K562 (cell line): ENCODE data around the gene SGMS1.

Source experiments
- BCL6 ChIP-seq: fragments of 250-450 bp; sonication (Bioruptor Pico); IDR thresholded peaks from 2 replicates; pipeline ENCODE4 v1.4.0; 2020
- SREBF1 ChIP-seq: fragments of 150-350 bp; IDR thresholded peaks from 2 replicates; pipeline ENCODE4 v1.6.1; 2014; ENCODE audit warnings: antibody characterized with exemption, low read depth, low read length, borderline replicate concordance
- TF ChIP-seq, protein P1 (sequence below), 3 experiments: IDR thresholded peaks in 2 of 3; conservative IDR thresholded peaks in 1 of 3; 2 replicates each; pipeline ENCODE4 v1.5.1; 2011 to 2012; ENCODE audit warnings: low read length in 3 of 3, mild to moderate bottlenecking in 3 of 3, control low read depth in 2 of 3, improper control_type of control experiment in 1 of 3, inconsistent platforms in 1 of 3, low read depth in 1 of 3, mixed read lengths in 1 of 3, moderate library complexity in 1 of 3; ENCODE audit not compliant: insufficient read depth in 2 of 3

DNA sequence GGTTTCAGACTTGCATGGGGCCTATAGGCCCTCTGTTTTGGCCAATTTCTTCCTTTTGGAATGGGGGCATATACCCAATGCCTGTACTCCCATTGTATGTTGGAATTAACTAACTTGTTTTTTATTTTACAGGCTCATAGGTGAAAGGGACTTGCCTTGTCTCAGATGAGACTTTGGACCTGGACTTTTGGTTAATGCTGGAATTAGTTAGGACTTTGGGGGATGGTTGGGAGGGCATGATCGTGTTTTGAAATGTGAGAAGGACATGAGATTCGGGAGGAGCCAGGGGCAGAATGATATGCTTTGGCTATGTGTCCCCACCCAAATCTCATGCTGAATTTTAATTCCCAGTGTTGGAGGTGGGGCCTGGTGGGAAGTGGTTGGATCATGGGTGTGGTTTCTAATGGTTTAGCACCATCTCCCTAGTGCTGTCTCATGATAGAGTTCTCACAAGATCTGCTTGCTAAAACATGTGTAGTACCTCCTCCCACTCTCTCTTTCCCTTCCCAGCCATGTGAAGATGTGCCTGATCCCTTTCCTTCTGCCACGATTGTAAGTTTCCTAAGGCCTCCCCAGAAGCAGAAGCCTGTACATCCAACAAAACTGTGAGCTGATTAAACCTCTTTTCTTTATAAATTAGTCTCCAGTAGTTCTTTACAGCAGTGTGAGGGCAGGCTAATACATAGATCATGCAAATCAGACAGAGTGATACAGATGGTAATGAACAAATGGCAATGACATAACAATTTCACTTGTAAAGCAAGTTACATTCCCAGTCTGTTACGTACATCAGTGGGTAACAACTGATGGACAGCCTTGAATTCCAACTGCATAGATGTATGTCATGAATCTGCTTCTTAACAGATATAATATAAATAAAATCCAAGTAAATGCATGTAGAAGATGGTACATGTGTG is 146.2 kb downstream of the SGMS1 start:
- TF ChIP-seq, protein P1, sequence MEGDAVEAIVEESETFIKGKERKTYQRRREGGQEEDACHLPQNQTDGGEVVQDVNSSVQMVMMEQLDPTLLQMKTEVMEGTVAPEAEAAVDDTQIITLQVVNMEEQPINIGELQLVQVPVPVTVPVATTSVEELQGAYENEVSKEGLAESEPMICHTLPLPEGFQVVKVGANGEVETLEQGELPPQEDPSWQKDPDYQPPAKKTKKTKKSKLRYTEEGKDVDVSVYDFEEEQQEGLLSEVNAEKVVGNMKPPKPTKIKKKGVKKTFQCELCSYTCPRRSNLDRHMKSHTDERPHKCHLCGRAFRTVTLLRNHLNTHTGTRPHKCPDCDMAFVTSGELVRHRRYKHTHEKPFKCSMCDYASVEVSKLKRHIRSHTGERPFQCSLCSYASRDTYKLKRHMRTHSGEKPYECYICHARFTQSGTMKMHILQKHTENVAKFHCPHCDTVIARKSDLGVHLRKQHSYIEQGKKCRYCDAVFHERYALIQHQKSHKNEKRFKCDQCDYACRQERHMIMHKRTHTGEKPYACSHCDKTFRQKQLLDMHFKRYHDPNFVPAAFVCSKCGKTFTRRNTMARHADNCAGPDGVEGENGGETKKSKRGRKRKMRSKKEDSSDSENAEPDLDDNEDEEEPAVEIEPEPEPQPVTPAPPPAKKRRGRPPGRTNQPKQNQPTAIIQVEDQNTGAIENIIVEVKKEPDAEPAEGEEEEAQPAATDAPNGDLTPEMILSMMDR (IDR thresholded peaks at IDR 0.05 in 2 of 3, conservative IDR thresholded peaks at IDR 0.05 in 1 of 3; ENCODE audit: insufficient read depth in 2 of 3, low read depth in 1 of 3, low read length in 3 of 3) = no peak
- TF ChIP-seq BCL6 (CRISPR knock-in tag) = no peak
- no peak for TF ChIP-seq SREBF1
